SW480 (cell line): Measurements from ENCODE around the gene PCDHGC3.
"Not testable (repeated sequence)": the region's sequence is repeated elsewhere in the genome, so short reads cannot be mapped to it uniquely, and the experiment has no call there.

Source experiments
- DNase-seq: peaks from one replicate; pipeline ENCODE4 v3.0.0-alpha.2; 2016; ENCODE audit warnings: low spot score

The PCDHGC3 gene

GRCh38 chr5:141475625-141476131 lies at the start of gene PCDHGC3:
Gene PCDHGC3, plus strand, starts transcription at chr5:141475966. Its CDS starts 151 bp downstream, at chr5:141476117.
- DNase-seq: peak; percentile 88

- no peak for DNase-seq
Measured at GRCh38 chr5:141427783-141428426, 47.9 kb upstream of the PCDHGC3 start.

- DNase-seq: no peak
Measured at GRCh38 chr5:141430332-141431113, 45.2 kb upstream of the PCDHGC3 start, which contains the start of gene PCDHGA12. Gene PCDHGA12, plus strand, starts transcription at chr5:141430507. Its CDS starts 253 bp downstream, at chr5:141430760.

- DNase-seq: no peak
Measured at GRCh38 chr5:141431286-141431685, 44.5 kb upstream of the PCDHGC3 start.

GRCh38 chr5:141432308-141432707 lies 43.5 kb upstream of the PCDHGC3 start:
- DNase-seq: not testable (repeated sequence)

GRCh38 chr5:141432726-141433125 lies 43.0 kb upstream of the PCDHGC3 start:
- DNase-seq: not testable (repeated sequence)

GRCh38 chr5:141434006-141434405 lies 41.8 kb upstream of the PCDHGC3 start:
- DNase-seq: no peak

- no peak for DNase-seq
Measured at GRCh38 chr5:141437221-141437620, 38.5 kb upstream of the PCDHGC3 start.

- peak; percentile 27 for DNase-seq
Measured at GRCh38 chr5:141439411-141440141, 36.2 kb upstream of the PCDHGC3 start.

GRCh38 chr5:141440341-141440740 lies 35.4 kb upstream of the PCDHGC3 start:
- DNase-seq: no peak

GRCh38 chr5:141441571-141442170 lies 34.1 kb upstream of the PCDHGC3 start:
- no peak for DNase-seq

GRCh38 chr5:141465351-141465750 lies 10.4 kb upstream of the PCDHGC3 start:
- no peak for DNase-seq

- DNase-seq: no peak
Measured at GRCh38 chr5:141476132-141476911, 556 bp downstream of the PCDHGC3 start.

- no peak for DNase-seq
Measured at GRCh38 chr5:141477044-141477575, 1.3 kb downstream of the PCDHGC3 start.

GRCh38 chr5:141477815-141478214 lies 2.0 kb downstream of the PCDHGC3 start:
- no peak for DNase-seq

- DNase-seq: no peak
Measured at GRCh38 chr5:141478321-141478945, 2.7 kb downstream of the PCDHGC3 start.

GRCh38 chr5:141479776-141480175 lies 4.0 kb downstream of the PCDHGC3 start:
- DNase-seq: no peak

- DNase-seq: no peak
Measured at GRCh38 chr5:141483902-141484301, 8.1 kb downstream of the PCDHGC3 start.

GRCh38 chr5:141484310-141484640 lies 8.5 kb downstream of the PCDHGC3 start:
- no peak for DNase-seq

- DNase-seq: no peak
Measured at GRCh38 chr5:141484641-141485311, 9.0 kb downstream of the PCDHGC3 start, which contains the start of gene PCDHGC4. Gene PCDHGC4, plus strand, starts transcription at chr5:141485030. Its CDS starts 144 bp downstream, at chr5:141485174.
